ENCODE results near the gene MYO19. TPM values are rescaled to one million over a fixed set of nuclear protein-coding genes. Genes with fewer than 3 reads are reported as not detected.

MYO19 gene
- total and polyA plus RNA-seq, 2 of the 8 experiments (the other 6 are each of a cell fraction or from before 2014, with no cell fraction given): 126 to 163 TPM

GRCh38 chr17:36475346-36475970 is 59.2 kb downstream of the MYO19 start:
- WGBS, 2 experiments (ENCODE audit: extremely low coverage in 1 of 2, insufficient coverage in 1 of 2, insufficient read length in 1 of 2, insufficient replicate concordance in 2 of 2, low coverage in 1 of 2, low lambda C conversion rate in 2 of 2, missing lambda C conversion rate in 1 of 2): 78% methylated on average over 4 of the region's 4 CpGs; no CpG with 5 or more reads in 1 of the 2 experiments
- no peak for FAIRE-seq
- Histone ChIP-seq H4K5ac (ENCODE audit: insufficient read length, low read depth, low read length) (no peak overlapping the region), H3K27me3 (replicated peaks in 1 of 4; ENCODE audit: control insufficient read depth in 3 of 4, extremely low read depth in 1 of 4, insufficient read depth in 3 of 4, low read length in 3 of 4) (peaks cover 0 to 4% (median 0%) of the 10 kb centered on the region in 4 experiments; a peak in 2 of 7 replicates), H2BK12ac (ENCODE audit: low read depth, low read length) (0 out of 2 replicates have a peak overlapping the region, but pooled peaks have one; percentile 50), H4K20me1 (replicated peaks in 1 of 2; ENCODE audit: control insufficient read depth in 1 of 2, insufficient read depth in 2 of 2, low read length in 2 of 2) (no peaks in the 10 kb centered on the region), H3K79me2 (ENCODE audit: control insufficient read depth in 1 of 2, insufficient read depth in 2 of 2, low read length in 2 of 2) (no peaks in the 10 kb centered on the region), H3K27ac (ENCODE audit: low read depth, low read length) (no peak overlapping the region), H2BK20ac (ENCODE audit: low read length) (no peak overlapping the region), H3K14ac (ENCODE audit: insufficient read length) (no peak overlapping the region), H2BK5ac (ENCODE audit: low read depth, low read length) (no peak overlapping the region), H3K9me3 (ENCODE audit: insufficient read depth in 2 of 2, low read depth in 1 of 2, low read length in 1 of 2) (no peaks in the 10 kb centered on the region), H3K36me3 (ENCODE audit: control insufficient read depth in 2 of 4, insufficient read depth in 4 of 4, low read length in 3 of 4) (no peaks in the 10 kb centered on the region), H2AK5ac (ENCODE audit: low read depth, low read length) (no peak overlapping the region), H3K23me2 (ENCODE audit: low read depth, low read length) (no peaks in the 10 kb centered on the region), H3K18ac (ENCODE audit: extremely low read depth, low read length) (no peak overlapping the region), H4K91ac (replicated peaks; ENCODE audit: insufficient read length, low read length) (no peak overlapping the region), H3K4ac (replicated peaks; ENCODE audit: insufficient read length, low read depth, low read length) (no peak overlapping the region), H2BK15ac (ENCODE audit: low read length) (no peak overlapping the region), H2BK120ac (replicated peaks; ENCODE audit: low read depth, low read length) (no peak overlapping the region), H2AFZ (ENCODE audit: low read length) (no peak overlapping the region), H3K79me1 (ENCODE audit: low read depth, low read length) (no peaks in the 10 kb centered on the region), H3K23ac (ENCODE audit: insufficient read length) (no peak overlapping the region), H4K8ac (ENCODE audit: extremely low read depth, insufficient read depth, low read length) (no peak overlapping the region), H3K56ac (replicated peaks; ENCODE audit: insufficient read length, low read depth, low read length) (no peak overlapping the region), H3K4me2 (ENCODE audit: insufficient read depth in 1 of 2, low read depth in 2 of 2, low read length in 2 of 2) (no peak overlapping the region), H3K9ac (replicated peaks in 1 of 4; ENCODE audit: extremely low read depth in 1 of 4, low read depth in 3 of 4, low read length in 3 of 4) (no peak overlapping the region), H3K4me3 (ENCODE audit: extremely low read depth in 1 of 4, insufficient read depth in 2 of 4, low read depth in 3 of 4, low read length in 4 of 4) (no peak overlapping the region), H3K4me1 (replicated peaks in 1 of 4; ENCODE audit: control insufficient read depth in 3 of 4, insufficient read depth in 4 of 4, low read length in 3 of 4) (no peaks in the 10 kb centered on the region)
- TF ChIP-seq HDAC2 (IDR thresholded peaks at IDR 0.05; ENCODE audit: borderline replicate concordance in 1 of 2, low read depth in 2 of 2, low read length in 2 of 2): no peak
- TF ChIP-seq SIN3A (conservative IDR thresholded peaks at IDR 0.05 in 1 of 2, IDR thresholded peaks at IDR 0.05 in 1 of 2; ENCODE audit: low read depth in 1 of 2, low read length in 2 of 2): no peak
- TF ChIP-seq SIRT6 (IDR thresholded peaks at IDR 0.05; ENCODE audit: low read length): no peak
- TF ChIP-seq JUND (IDR thresholded peaks at IDR 0.05; ENCODE audit: low read length): no peak
- TF ChIP-seq MAX (IDR thresholded peaks at IDR 0.05): no peak
- CTCF ChIA-PET (ENCODE audit: partially characterized antibody): interaction anchor here (1.5 to 4.0 kb wide), 3 partner anchors 12 to 1847 kb away, joined by 3 to 20 read pairs (median 6); no protein-coding TSS in a partner anchor
- POLR2A ChIA-PET (ENCODE audit: partially characterized antibody): interaction anchor here (1.2 kb wide), 1 partner anchor 11 kb away, joined by 3 read pairs; the partner anchor contains the start of gene ZNHIT3
- DNase-seq (ENCODE audit: low read depth in 1 of 2, low spot score in 2 of 2): no peak

Data from H1 (cell line).